Ovary (tissue), 3 donors: ENCODE data around the gene ARHGAP18.

ENCODE experiments used
- POLR2A ChIP-seq: fragments of 450-650 bp; IDR thresholded peaks from one replicate; pipeline ENCODE4 v1.6.1; 2017; ENCODE audit warnings: antibody characterized with exemption, mild to moderate bottlenecking, moderate library complexity
- TF ChIP-seq, protein P1 (sequence below), 3 donors: fragments of 450-650 bp in 2 of 3; fragments of 200-600 bp in 1 of 3; IDR thresholded peaks; one replicate each; pipeline versions ENCODE4 v1.5.1 to v1.8.0; 2016 to 2022; ENCODE audit warnings: antibody characterized with exemption in 3 of 3, mild to moderate bottlenecking in 1 of 3
- donor health status: DM: no; HTN: no; CAD: no.

DNA sequence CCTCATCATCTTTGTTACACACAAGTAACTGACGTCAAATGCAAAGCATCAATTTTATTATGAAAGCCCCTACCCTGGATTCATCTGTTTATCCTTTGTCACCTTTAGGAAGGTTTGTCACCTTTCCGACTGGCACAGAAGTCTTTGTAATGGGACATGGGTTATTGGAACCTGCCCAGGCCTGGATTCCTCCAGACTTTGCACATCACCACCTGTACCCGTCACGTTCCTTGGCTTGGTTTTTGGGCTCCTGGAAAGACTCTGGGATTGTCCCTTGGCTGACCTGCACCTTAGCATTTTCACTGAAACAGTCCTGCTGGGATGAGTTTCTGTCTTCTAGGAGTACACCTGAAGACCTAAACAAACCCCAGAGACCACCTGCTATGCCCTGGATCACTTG, 15.4 kb upstream of the ARHGAP18 start:
- TF ChIP-seq, protein P1, sequence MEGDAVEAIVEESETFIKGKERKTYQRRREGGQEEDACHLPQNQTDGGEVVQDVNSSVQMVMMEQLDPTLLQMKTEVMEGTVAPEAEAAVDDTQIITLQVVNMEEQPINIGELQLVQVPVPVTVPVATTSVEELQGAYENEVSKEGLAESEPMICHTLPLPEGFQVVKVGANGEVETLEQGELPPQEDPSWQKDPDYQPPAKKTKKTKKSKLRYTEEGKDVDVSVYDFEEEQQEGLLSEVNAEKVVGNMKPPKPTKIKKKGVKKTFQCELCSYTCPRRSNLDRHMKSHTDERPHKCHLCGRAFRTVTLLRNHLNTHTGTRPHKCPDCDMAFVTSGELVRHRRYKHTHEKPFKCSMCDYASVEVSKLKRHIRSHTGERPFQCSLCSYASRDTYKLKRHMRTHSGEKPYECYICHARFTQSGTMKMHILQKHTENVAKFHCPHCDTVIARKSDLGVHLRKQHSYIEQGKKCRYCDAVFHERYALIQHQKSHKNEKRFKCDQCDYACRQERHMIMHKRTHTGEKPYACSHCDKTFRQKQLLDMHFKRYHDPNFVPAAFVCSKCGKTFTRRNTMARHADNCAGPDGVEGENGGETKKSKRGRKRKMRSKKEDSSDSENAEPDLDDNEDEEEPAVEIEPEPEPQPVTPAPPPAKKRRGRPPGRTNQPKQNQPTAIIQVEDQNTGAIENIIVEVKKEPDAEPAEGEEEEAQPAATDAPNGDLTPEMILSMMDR (IDR thresholded peaks at IDR 0.05) = no peak
- no peak for TF ChIP-seq POLR2A
